ENCODE results near the gene MESP1.

The MESP1 gene

DNA sequence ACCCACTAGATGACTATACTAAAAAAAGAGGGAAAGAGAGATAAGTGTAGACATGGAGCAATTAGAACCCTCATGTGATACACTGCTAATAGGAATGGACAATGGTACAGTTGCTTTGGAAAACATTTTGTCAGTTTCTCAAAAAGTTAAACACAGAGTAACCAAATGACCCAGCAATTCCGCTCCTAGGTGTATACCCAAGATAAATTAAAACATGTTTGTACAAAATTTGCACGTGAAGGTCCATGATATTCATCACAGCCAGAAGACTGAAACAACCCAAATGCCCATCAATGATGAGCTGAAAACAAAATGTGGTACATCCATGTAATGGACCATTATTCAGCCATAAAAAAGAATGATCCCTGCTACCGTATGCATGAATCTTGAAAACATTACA is 36.9 kb upstream of the MESP1 start:
- H3K27me3 ChIP-seq (ENCODE audit: low read length) = no peaks in the 10 kb centered on the region
- H3K9ac ChIP-seq (ENCODE audit: low read length) = no peak overlapping the region
- no peaks in the 10 kb centered on the region for H3K36me3 ChIP-seq (ENCODE audit: low read length)
- TF ChIP-seq, protein P1, sequence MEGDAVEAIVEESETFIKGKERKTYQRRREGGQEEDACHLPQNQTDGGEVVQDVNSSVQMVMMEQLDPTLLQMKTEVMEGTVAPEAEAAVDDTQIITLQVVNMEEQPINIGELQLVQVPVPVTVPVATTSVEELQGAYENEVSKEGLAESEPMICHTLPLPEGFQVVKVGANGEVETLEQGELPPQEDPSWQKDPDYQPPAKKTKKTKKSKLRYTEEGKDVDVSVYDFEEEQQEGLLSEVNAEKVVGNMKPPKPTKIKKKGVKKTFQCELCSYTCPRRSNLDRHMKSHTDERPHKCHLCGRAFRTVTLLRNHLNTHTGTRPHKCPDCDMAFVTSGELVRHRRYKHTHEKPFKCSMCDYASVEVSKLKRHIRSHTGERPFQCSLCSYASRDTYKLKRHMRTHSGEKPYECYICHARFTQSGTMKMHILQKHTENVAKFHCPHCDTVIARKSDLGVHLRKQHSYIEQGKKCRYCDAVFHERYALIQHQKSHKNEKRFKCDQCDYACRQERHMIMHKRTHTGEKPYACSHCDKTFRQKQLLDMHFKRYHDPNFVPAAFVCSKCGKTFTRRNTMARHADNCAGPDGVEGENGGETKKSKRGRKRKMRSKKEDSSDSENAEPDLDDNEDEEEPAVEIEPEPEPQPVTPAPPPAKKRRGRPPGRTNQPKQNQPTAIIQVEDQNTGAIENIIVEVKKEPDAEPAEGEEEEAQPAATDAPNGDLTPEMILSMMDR (IDR thresholded peaks at IDR 0.05; ENCODE audit: insufficient read depth, low read length, poor library complexity, severe bottlenecking) = no peak
- TF ChIP-seq EZH2phosphoT487 (conservative IDR thresholded peaks at IDR 0.05; ENCODE audit: low read length) = no peak
- H4K20me1 ChIP-seq (ENCODE audit: low read depth, low read length) = no peaks in the 10 kb centered on the region
- no peak overlapping the region for H3K27ac ChIP-seq (ENCODE audit: low read depth, low read length)
- H3F3A ChIP-seq (ENCODE audit: insufficient read depth) = no peaks in the 10 kb centered on the region
- H2AFZ ChIP-seq (ENCODE audit: low read depth, low read length, severe bottlenecking) = no peak overlapping the region
- no peak overlapping the region for H3K4me3 ChIP-seq (ENCODE audit: insufficient read depth, low read length, poor library complexity, severe bottlenecking)
- no peak overlapping the region for H3K4me2 ChIP-seq (ENCODE audit: low read depth, low read length, poor library complexity, severe bottlenecking)
- H3K9me3 ChIP-seq (ENCODE audit: insufficient read depth, low read length) = no peaks in the 10 kb centered on the region
- H3K79me2 ChIP-seq (ENCODE audit: insufficient read depth, low read length) = no peaks in the 10 kb centered on the region
- H3K9me2 ChIP-seq (replicated peaks; ENCODE audit: insufficient read depth, low read length) = no peaks in the 10 kb centered on the region

DNA sequence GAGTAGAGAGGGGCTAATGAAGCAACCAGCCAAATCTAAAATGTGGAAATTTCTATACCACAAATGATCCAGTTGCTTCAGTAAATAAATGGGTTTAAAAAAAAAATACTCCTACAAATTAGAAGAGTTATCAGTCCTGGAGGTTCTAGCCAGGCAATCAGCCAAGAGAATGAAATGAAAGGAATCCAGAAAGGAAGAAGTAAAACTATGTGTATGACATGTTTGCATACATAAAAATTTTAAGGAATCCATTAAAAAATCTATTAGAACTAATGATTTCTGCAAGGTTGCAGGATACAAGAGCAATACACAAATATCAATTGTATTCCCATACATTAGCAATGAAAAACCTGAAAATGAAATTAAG is 34.7 kb upstream of the MESP1 start:
- H3K27me3 ChIP-seq (ENCODE audit: low read length) = no peaks in the 10 kb centered on the region
- no peaks in the 10 kb centered on the region for H3K36me3 ChIP-seq (ENCODE audit: low read length)
- no peak overlapping the region for H3K4me3 ChIP-seq (ENCODE audit: insufficient read depth, low read length, poor library complexity, severe bottlenecking)
- no peak overlapping the region for H3K27ac ChIP-seq (ENCODE audit: low read depth, low read length)
- H3K79me2 ChIP-seq (ENCODE audit: insufficient read depth, low read length) = no peaks in the 10 kb centered on the region
- H2AFZ ChIP-seq (ENCODE audit: low read depth, low read length, severe bottlenecking) = no peak overlapping the region
- H3K9me3 ChIP-seq (ENCODE audit: insufficient read depth, low read length) = no peaks in the 10 kb centered on the region
- no peak for TF ChIP-seq EZH2phosphoT487 (conservative IDR thresholded peaks at IDR 0.05; ENCODE audit: low read length)
- TF ChIP-seq, protein P1 (IDR thresholded peaks at IDR 0.05; ENCODE audit: insufficient read depth, low read length, poor library complexity, severe bottlenecking) = no peak
- H3K4me2 ChIP-seq (ENCODE audit: low read depth, low read length, poor library complexity, severe bottlenecking) = no peak overlapping the region
- H3K9ac ChIP-seq (ENCODE audit: low read length) = no peak overlapping the region
- no peaks in the 10 kb centered on the region for H3K9me2 ChIP-seq (replicated peaks; ENCODE audit: insufficient read depth, low read length)
- H4K20me1 ChIP-seq (ENCODE audit: low read depth, low read length) = no peaks in the 10 kb centered on the region
- H3F3A ChIP-seq (ENCODE audit: insufficient read depth) = no peaks in the 10 kb centered on the region

DNA sequence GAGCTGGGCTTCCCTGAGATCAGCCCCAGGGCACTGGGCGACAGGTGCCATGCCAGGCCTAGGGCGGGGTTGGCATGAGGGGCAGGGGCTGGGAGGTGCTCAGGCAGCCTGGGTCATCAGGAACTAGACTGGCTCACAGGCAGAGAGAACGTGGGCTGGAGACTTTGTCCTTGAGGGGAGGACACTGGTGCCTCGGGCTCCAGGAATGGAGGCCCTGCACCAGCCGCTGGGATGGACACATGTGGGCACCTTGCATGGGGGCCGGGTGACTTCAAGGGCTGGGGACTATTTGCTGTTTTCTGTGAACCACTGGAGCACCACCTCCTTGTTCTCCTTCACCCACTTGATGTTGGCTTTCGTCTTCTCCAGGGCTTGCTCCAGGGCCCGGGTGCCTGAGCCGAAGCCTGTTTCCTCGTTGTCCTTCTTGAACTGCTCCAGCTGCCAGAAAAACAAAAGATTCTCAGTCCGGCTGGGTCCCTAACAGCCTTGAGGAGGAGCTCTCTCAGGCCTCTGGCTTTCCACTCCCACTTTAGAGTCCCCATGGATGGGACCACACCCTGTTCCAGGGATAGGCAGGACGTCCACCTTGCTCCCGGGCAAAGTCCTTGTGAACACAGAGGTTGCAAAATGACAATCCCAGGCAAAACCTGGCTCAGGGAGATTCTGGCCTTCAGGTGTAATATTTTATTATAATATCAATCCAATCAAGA is 34.2 kb upstream of the MESP1 start:
- Histone ChIP-seq H3K79me2 (ENCODE audit: insufficient read depth, low read length) (no peaks in the 10 kb centered on the region), H3K4me2 (ENCODE audit: low read depth, low read length, poor library complexity, severe bottlenecking) (no peak overlapping the region), H3K27me3 (ENCODE audit: low read length) (no peaks in the 10 kb centered on the region), H3K9ac (ENCODE audit: low read length) (no peak overlapping the region), H3K4me3 (ENCODE audit: insufficient read depth, low read length, poor library complexity, severe bottlenecking) (no peak overlapping the region), H3K36me3 (ENCODE audit: low read length) (no peaks in the 10 kb centered on the region), H3K27ac (ENCODE audit: low read depth, low read length) (no peak overlapping the region), H3K9me2 (replicated peaks; ENCODE audit: insufficient read depth, low read length) (no peaks in the 10 kb centered on the region), H3F3A (ENCODE audit: insufficient read depth) (no peaks in the 10 kb centered on the region), H2AFZ (ENCODE audit: low read depth, low read length, severe bottlenecking) (no peak overlapping the region), H4K20me1 (ENCODE audit: low read depth, low read length) (no peaks in the 10 kb centered on the region), H3K9me3 (ENCODE audit: insufficient read depth, low read length) (no peaks in the 10 kb centered on the region)
- TF ChIP-seq, protein P1 (IDR thresholded peaks at IDR 0.05; ENCODE audit: insufficient read depth, low read length, poor library complexity, severe bottlenecking) = no peak
- TF ChIP-seq EZH2phosphoT487 (conservative IDR thresholded peaks at IDR 0.05; ENCODE audit: low read length) = no peak
